HepG2 (cell line): ENCODE data around the gene CXCL6.

ENCODE experiments used
- JUND ChIP-seq: sonication (generic); formaldehyde crosslinking; IDR thresholded peaks from 2 replicates; pipeline ENCODE4 v1.8.0; 2022; ENCODE audit warnings: mild to moderate bottlenecking, missing genetic modification reagents
- RBM22 ChIP-seq: fragments of 200-400 bp; formaldehyde crosslinking; optimal IDR thresholded peaks from 2 replicates; pipeline ENCODE3; 2017; ENCODE audit warnings: mild to moderate bottlenecking, low read length, moderate library complexity
- SP4 ChIP-seq: sonication (generic); formaldehyde crosslinking; IDR thresholded peaks from 2 replicates; pipeline ENCODE4 v1.8.1; 2023; ENCODE audit warnings: mild to moderate bottlenecking, missing genetic modification reagents
- ZNF780A ChIP-seq: sonication (generic); formaldehyde crosslinking; IDR thresholded peaks from 2 replicates; pipeline ENCODE4 v1.8.0; 2022; ENCODE audit warnings: mild to moderate bottlenecking, missing genetic modification reagents, moderate library complexity

- no peak for TF ChIP-seq JUND (CRISPR knock-in tag)
- no peak for TF ChIP-seq ZNF780A (CRISPR knock-in tag)
- TF ChIP-seq SP4 (CRISPR knock-in tag), result no peak
- TF ChIP-seq RBM22, result no peak
Measured at GRCh38 chr4:73852771-73853170, 16.3 kb downstream of the CXCL6 start.
